ENCODE data around the gene WDFY4.

WDFY4 gene

GRCh38 chr10:48773580-48773979 lies 88.9 kb downstream of the WDFY4 start:
- no peak for DNase-seq

- no peak for DNase-seq
Observed at GRCh38 chr10:48774416-48775205, 89.9 kb downstream of the WDFY4 start.

GRCh38 chr10:48775206-48775517 lies 90.5 kb downstream of the WDFY4 start:
- no peak for DNase-seq

GRCh38 chr10:48776005-48776522 lies 91.4 kb downstream of the WDFY4 start:
- DNase-seq = no peak

- no peak for DNase-seq
Observed at GRCh38 chr10:48776528-48776927, 91.9 kb downstream of the WDFY4 start.

GRCh38 chr10:48777110-48777509 lies 92.4 kb downstream of the WDFY4 start:
- DNase-seq = no peak

- DNase-seq = no peak
Observed at GRCh38 chr10:48778193-48778857, 93.7 kb downstream of the WDFY4 start.

- DNase-seq = no peak
Observed at GRCh38 chr10:48779077-48779476, 94.4 kb downstream of the WDFY4 start.

GRCh38 chr10:48779546-48780152 lies 95.0 kb downstream of the WDFY4 start:
- no peak for DNase-seq

- no peak for DNase-seq
Observed at GRCh38 chr10:48780341-48780740, 95.7 kb downstream of the WDFY4 start.

- DNase-seq = no peak
Observed at GRCh38 chr10:48782386-48782785, 97.7 kb downstream of the WDFY4 start.

- DNase-seq = no peak
Observed at GRCh38 chr10:48784031-48784430, 99.4 kb downstream of the WDFY4 start.

- no peak for DNase-seq
Observed at GRCh38 chr10:48785796-48786195, 101.1 kb downstream of the WDFY4 start.

- DNase-seq = no peak
Observed at GRCh38 chr10:48786606-48787282, 102.1 kb downstream of the WDFY4 start.

- no peak for DNase-seq
Observed at GRCh38 chr10:48788554-48788953, 103.9 kb downstream of the WDFY4 start.

GRCh38 chr10:48789486-48790456 lies 105.1 kb downstream of the WDFY4 start:
- no peak for DNase-seq

GRCh38 chr10:48790457-48791044 lies 105.9 kb downstream of the WDFY4 start:
- DNase-seq = no peak

GRCh38 chr10:48791267-48791928 lies 106.7 kb downstream of the WDFY4 start:
- no peak for DNase-seq

- DNase-seq = no peak
Observed at GRCh38 chr10:48792121-48792520, 107.4 kb downstream of the WDFY4 start.

GRCh38 chr10:48792687-48793096 lies 108.0 kb downstream of the WDFY4 start:
- no peak for DNase-seq

GRCh38 chr10:48794074-48794473 lies 109.4 kb downstream of the WDFY4 start:
- no peak for DNase-seq

Data from NCI-H2029 (cell line).